IPS-11a (cell line): Measurements from ENCODE around the gene OR7A5.
"Not testable (repeated sequence)": the region's sequence is repeated elsewhere in the genome, so short reads cannot be mapped to it uniquely, and the experiment has no call there.

ENCODE experiments used
- H3K4me3 ChIP-seq: one replicate; pipeline ENCODE4 v1.5.1; 2013; ENCODE audit warnings: low read depth, low read length, control low read depth

The OR7A5 gene

DNA sequence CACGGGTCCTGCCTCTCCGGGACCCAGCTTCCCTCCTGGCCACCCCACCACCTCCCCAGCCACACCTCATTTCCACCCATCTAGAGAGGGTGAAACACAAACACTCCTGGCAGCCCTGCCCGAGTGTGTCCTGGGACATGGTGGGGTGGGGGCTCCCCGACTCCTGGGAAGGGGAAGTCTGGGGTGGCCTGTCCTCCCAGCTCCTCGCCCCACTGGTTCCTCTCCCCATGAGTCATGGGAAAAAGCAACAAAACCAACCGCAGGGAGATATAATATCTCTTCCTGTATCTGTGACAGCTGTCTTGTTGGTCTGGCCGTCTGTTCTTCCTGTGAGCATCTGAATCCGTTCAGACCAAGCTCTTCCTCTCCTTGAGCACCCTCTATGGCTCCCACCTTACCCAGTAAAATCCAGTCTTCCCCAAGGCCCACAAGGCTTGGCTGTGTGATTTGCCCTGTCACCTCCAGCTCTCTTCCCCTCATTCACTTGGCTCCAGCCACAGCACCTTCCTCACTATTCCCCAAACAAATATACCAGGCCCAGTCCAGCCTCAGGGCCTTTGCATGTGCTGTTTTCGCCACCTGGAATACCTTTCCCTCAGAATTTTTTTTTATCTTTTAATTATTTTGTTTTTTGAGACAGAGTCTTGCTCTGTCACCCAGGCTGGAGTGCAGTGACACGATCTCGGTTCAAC is 49.7 kb downstream of the OR7A5 start:
- H3K4me3 ChIP-seq = not testable (repeated sequence)

GRCh38 chr19:14784730-14785101 is 50.3 kb downstream of the OR7A5 start:
- not testable (repeated sequence) for H3K4me3 ChIP-seq

GRCh38 chr19:14783410-14783998 is 51.5 kb downstream of the OR7A5 start:
- H3K4me3 ChIP-seq = not testable (repeated sequence)

DNA sequence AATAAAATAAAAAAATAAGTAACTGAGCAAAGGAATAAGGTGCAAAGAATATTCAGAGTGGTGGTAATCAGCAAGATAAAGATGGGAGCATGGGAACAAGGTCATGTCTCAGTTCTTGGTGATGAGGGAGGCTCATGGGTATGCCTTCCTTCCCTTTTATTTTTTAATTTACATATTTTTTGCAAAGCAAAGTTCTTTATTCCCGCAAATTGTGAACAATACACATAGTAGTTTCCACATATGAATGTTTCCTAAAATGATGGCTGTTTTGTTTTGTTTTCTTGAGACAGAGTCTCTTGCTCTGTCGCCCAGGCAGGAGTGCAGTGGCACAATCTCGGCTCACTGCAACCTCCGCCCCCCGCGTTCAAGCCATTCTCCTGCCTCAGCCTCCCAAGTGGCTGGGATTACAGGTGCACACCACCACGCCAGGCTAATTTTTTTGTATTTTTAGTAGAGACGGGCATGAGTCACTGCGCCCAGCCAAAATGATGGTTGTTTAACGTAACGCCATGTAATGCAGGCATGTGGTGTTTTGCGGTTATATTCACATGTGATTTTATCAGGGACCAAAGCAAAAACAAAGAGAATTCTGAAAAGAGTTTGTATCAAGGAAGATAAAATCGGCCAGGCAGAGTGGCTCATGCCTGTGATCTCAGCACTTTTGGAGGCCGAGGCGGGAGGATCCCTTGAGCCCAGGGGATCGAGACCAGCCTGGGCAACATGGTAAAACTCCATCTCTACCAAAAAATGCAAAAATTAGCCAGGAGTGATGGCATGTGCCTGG is 52.2 kb downstream of the OR7A5 start:
- H3K4me3 ChIP-seq = no peak overlapping the region

DNA sequence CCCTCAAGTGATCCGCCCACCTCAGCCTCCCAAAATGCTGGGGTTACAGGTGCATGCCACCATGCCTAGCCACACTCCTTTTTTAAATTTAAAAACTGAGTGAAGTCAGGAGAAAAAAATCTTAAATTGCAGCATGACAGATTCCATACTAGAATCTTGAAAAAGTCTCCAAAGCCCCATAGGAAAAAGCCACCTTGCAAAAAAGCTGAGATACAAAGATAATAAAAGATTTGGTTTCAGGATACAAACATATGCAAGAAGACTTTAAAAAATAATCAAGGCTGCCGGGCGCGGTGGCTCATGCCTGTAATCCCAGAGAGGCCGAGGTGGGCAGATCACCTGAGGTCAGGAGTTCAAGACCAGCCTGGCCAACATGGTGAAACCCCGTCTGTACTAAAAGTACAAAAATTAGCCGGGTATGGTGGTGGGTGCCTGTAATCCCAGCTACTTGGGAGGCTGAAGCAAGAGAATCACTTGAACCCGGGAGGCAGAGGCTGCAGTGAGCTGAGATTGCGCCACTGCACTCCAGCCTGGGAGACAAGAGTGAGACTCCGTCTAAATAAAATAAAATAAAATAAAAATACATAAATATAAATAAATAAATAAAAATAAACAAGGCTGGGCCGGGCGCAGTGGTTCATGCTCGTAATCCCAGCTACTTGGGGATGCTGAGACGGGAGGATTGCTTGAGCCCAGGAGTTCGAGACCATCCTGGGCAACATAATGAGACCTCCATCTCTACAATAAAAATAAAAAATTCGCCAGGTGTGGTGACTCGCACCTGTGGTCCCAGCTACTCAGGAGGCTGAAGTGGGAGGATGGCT is 53.1 kb downstream of the OR7A5 start:
- H3K4me3 ChIP-seq = not testable (repeated sequence)

DNA sequence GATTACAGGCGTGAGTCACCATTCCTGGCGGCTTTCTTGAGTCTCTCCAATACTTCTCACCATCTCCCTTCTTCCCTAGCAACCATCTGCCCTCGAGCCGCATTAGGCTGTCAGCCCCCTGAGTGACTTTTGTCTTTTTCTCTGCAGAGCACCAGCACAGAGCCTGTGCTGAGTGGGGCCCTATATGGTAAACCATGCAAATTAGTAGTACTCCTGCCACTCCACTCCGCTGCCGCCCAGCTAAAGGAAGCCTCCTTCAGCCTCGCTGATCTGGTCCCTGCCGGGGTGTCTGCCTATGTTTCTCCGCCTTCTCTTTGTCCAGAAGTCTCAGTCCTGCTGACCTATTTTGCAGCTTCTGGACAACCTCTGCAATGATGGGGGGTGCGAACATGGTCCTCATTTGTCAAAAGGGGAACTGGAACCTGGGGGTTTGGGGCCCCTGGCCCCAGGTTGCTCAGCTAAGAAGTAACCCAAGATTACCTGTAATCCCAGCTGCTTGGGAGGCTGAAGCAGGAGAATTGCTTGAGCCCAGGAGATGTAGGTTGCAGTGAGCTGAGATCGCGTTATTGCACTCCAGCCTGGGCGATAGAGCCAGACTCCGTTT is 54.3 kb downstream of the OR7A5 start:
- H3K4me3 ChIP-seq = not testable (repeated sequence)

GRCh38 chr19:14779151-14779550 is 55.8 kb downstream of the OR7A5 start:
- H3K4me3 ChIP-seq = no peak overlapping the region

- not testable (repeated sequence) for H3K4me3 ChIP-seq
These were observed 56.7 kb downstream of the OR7A5 start, which contains the start of gene ADGRE2 for GRCh38 chr19:14778110-14778845. ADGRE2 (minus strand) TSS chr19:14778560; CDS start chr19:14776756, 1,804 bp downstream.

GRCh38 chr19:14777645-14778044 is 57.3 kb downstream of the OR7A5 start:
- not testable (repeated sequence) for H3K4me3 ChIP-seq
